OCI-LY1 (cell line): ENCODE results near the gene BUB1B.

Experiments
- CTCF ChIP-seq: fragments of 200-600 bp; sonication (generic), shearing (Covaris generic); IDR thresholded peaks from 2 replicates; pipeline ENCODE4 v1.5.1; 2017; ENCODE audit warnings: mild to moderate bottlenecking, antibody characterized with exemption, low read length, moderate library complexity, mixed read lengths
- EZH2 ChIP-seq: fragments of 200-600 bp; sonication (generic), shearing (Covaris generic); IDR thresholded peaks from 2 replicates; pipeline ENCODE4 v1.8.0; 2017; ENCODE audit warnings: borderline replicate concordance, mixed run types, mild to moderate bottlenecking, antibody characterized with exemption, low read length, moderate library complexity, mixed read lengths

- TF ChIP-seq CTCF (no peak), EZH2 (no peak)
These were observed 8.9 kb upstream of the BUB1B start for GRCh38 chr15:40151991-40152390.
